OCI-LY7 (cell line): Measurements from ENCODE around the gene ADAMTSL3.

Experiments
- CTCF ChIP-seq: fragments of 200-600 bp; sonication (generic); conservative IDR thresholded peaks from 2 replicates; pipeline ENCODE4 v1.5.1; 2014; ENCODE audit warnings: mild to moderate bottlenecking, antibody characterized with exemption, low read length, moderate library complexity, mixed read lengths
- EZH2phosphoT487 ChIP-seq: fragments of 200-600 bp; sonication (generic); IDR thresholded peaks from 2 replicates; pipeline ENCODE4 v1.6.1; 2018; ENCODE audit warnings: low read depth, borderline replicate concordance, mild to moderate bottlenecking, mixed run types, antibody characterized with exemption, low read length, moderate library complexity, mixed read lengths

- TF ChIP-seq EZH2phosphoT487 (no peak), CTCF (no peak)
These were observed 59.3 kb downstream of the ADAMTSL3 start for GRCh38 chr15:83713242-83713641.
